ENCODE results near the gene USP34.
A peak's percentile ranks its signal among the peaks of the same experiment; 100 is the strongest.

DNA sequence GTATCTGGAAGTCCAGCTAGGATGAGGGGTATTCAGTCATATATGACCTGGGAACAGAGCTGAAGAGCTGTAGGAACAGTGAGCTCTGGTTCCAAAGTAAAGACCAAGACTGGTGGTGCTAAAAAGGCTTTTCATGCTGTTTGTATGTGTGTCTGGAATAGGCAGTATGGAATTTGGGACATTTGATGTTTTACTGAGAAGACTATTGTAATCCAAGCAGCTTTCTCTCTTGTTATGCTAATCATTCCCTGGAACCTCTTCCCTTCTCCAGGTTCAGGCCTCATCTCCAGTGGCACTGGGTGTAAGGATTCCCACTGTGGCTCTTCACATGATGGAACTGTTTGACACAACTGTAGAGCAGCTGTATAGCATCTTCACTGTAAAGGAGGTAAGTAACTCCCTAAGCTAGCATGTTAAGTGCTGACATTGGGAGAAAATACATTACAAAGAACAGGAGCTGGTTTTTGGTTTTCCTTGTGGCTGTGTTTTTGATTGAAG is 285.6 kb downstream of the USP34 start:
- TF ChIP-seq POLR2AphosphoS5 (IDR thresholded peaks at IDR 0.05; ENCODE audit: low read depth) (peak; percentile 23; the same call in 1 of the 2 replicates), EZH2 (IDR thresholded peaks at IDR 0.05; ENCODE audit: low read depth, unreplicated experiment) (no peak), CREB1 (CRISPR knock-in tag; IDR thresholded peaks at IDR 0.05; ENCODE audit: low read depth) (no peak), ZNF331 (CRISPR knock-in tag; IDR thresholded peaks at IDR 0.05; ENCODE audit: low read depth) (no peak), EZH2phosphoT487 (IDR thresholded peaks at IDR 0.05; ENCODE audit: unreplicated experiment) (no peak), STAT1 (IDR thresholded peaks at IDR 0.05; ENCODE audit: unreplicated experiment) (no peak)
- TF ChIP-seq, protein P1, sequence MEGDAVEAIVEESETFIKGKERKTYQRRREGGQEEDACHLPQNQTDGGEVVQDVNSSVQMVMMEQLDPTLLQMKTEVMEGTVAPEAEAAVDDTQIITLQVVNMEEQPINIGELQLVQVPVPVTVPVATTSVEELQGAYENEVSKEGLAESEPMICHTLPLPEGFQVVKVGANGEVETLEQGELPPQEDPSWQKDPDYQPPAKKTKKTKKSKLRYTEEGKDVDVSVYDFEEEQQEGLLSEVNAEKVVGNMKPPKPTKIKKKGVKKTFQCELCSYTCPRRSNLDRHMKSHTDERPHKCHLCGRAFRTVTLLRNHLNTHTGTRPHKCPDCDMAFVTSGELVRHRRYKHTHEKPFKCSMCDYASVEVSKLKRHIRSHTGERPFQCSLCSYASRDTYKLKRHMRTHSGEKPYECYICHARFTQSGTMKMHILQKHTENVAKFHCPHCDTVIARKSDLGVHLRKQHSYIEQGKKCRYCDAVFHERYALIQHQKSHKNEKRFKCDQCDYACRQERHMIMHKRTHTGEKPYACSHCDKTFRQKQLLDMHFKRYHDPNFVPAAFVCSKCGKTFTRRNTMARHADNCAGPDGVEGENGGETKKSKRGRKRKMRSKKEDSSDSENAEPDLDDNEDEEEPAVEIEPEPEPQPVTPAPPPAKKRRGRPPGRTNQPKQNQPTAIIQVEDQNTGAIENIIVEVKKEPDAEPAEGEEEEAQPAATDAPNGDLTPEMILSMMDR (conservative IDR thresholded peaks at IDR 0.05; ENCODE audit: low read depth in 2 of 2) = no peak
- TF ChIP-seq, protein P2, sequence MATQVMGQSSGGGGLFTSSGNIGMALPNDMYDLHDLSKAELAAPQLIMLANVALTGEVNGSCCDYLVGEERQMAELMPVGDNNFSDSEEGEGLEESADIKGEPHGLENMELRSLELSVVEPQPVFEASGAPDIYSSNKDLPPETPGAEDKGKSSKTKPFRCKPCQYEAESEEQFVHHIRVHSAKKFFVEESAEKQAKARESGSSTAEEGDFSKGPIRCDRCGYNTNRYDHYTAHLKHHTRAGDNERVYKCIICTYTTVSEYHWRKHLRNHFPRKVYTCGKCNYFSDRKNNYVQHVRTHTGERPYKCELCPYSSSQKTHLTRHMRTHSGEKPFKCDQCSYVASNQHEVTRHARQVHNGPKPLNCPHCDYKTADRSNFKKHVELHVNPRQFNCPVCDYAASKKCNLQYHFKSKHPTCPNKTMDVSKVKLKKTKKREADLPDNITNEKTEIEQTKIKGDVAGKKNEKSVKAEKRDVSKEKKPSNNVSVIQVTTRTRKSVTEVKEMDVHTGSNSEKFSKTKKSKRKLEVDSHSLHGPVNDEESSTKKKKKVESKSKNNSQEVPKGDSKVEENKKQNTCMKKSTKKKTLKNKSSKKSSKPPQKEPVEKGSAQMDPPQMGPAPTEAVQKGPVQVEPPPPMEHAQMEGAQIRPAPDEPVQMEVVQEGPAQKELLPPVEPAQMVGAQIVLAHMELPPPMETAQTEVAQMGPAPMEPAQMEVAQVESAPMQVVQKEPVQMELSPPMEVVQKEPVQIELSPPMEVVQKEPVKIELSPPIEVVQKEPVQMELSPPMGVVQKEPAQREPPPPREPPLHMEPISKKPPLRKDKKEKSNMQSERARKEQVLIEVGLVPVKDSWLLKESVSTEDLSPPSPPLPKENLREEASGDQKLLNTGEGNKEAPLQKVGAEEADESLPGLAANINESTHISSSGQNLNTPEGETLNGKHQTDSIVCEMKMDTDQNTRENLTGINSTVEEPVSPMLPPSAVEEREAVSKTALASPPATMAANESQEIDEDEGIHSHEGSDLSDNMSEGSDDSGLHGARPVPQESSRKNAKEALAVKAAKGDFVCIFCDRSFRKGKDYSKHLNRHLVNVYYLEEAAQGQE (IDR thresholded peaks at IDR 0.05; ENCODE audit: unreplicated experiment) = no peak
